GM18502 (cell line): ENCODE data around the gene SGMS2.

Experiments
- ATAC-seq: cut with Tn5 transposase; IDR thresholded peaks from one replicate; pipeline ENCODE4 v1.9.1; 2021; ENCODE audit warnings: mild to moderate bottlenecking; ENCODE audit not compliant: unreplicated experiment, poor library complexity

The SGMS2 gene

DNA sequence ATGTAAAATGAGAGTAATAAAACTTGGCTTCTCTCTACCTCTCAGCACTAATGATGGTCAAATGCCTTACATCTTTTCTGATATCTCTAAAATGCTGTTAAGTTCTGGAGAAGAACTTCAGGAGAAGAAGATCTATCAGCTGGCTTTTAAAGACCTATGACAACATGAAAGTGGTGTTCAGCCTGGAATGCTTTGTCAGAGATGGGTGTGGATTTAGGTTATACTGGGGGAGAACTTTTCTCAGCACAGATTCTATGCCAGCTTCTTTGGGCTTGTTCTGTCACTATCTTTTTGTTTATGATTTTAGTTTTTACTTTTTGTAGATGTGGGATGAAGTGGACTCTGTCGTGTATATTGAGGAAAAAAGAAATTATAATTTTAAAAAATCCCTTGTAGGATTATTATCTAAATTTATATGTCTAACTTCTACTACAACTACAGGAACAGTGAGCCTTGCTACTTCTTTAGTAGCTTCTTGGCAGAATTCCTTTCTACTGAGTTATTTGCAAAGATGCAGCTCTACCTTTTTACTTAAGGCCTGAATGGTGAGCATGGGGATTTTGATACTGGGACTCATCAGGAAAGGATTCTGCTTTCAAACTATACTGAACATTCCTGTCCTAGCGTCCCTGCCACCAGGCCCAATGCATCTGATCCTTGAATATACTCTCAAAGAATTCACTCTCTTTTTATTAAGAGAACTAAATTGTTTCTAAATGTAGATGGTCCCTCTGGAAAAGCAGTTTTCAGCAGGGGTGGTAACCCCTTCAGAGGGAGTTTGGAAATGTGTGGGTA, 126.2 kb downstream of the SGMS2 start:
- ATAC-seq: no peak

DNA sequence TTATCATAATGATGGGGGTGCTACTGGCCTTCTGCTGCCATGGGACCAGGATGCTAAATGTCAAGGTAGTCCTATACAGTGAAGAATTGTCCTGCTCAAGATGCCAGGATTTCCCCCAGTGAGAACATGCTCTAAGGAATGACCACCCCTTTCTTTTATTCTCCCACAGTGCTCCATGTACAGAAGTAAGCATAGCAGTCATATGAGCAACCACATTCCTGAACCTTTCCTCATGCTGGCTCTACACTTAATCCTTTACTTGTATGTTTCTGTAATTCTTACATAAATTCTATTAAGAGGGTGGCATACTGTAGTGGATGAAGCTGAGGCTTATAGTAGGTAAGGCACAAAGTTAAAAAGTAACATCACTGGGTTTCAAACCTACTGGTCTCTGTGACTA, 126.8 kb downstream of the SGMS2 start:
- ATAC-seq: no peak

DNA sequence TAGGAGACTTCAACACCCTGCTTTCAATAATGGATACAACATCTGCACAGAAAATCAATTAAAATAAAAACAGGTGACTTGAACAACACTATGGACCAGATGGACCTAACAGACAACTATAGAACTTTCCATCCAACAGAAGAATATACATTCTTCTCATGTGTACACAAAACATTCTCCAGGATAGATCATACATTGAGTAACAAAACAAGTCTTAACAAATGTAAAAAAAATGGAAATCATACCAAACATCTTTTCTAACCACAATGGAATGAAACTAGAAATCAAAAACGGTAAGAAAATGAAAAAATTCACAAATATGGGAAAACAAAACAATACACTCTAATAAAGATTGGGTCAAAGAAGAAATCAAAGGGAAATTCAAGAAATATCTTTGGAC, 131.3 kb downstream of the SGMS2 start:
- no peak for ATAC-seq
